Stimulated activated CD8-positive, alpha-beta memory T cell treated with anti-CD3 and anti-CD28 coated beads, Interleukin-15, amount 100 ng/mL, for 24 hours (primary cell): ENCODE data around the gene SCN5A.

Source experiments
- DNase-seq: peaks from one replicate; pipeline ENCODE4 v3.0.0-alpha.2; 2020; ENCODE audit warnings: low read depth

SCN5A gene

GRCh38 chr3:38649500-38650247 is at the start of gene SCN5A:
TSS of gene SCN5A (minus strand) at chr3:38649687. CDS start at chr3:38633307, 16,380 bp downstream.
- DNase-seq: peak; percentile 25

- no peak for DNase-seq
Observed at GRCh38 chr3:38698760-38699159, 49.3 kb upstream of the SCN5A start.

- no peak for DNase-seq
Observed at GRCh38 chr3:38698061-38698460, 48.6 kb upstream of the SCN5A start.

GRCh38 chr3:38696034-38696433 is 46.5 kb upstream of the SCN5A start:
- no peak for DNase-seq

GRCh38 chr3:38690185-38690584 is 40.7 kb upstream of the SCN5A start:
- DNase-seq: no peak

GRCh38 chr3:38689774-38690173 is 40.3 kb upstream of the SCN5A start:
- DNase-seq: no peak

GRCh38 chr3:38689346-38689745 is 39.9 kb upstream of the SCN5A start:
- DNase-seq: no peak

- no peak for DNase-seq
Observed at GRCh38 chr3:38687321-38687720, 37.8 kb upstream of the SCN5A start.

- no peak for DNase-seq
Observed at GRCh38 chr3:38684546-38684945, 35.1 kb upstream of the SCN5A start.

- DNase-seq: no peak
Observed at GRCh38 chr3:38669668-38670067, 20.2 kb upstream of the SCN5A start.

GRCh38 chr3:38662544-38662943 is 13.1 kb upstream of the SCN5A start:
- DNase-seq: no peak

GRCh38 chr3:38658841-38659240 is 9.4 kb upstream of the SCN5A start:
- DNase-seq: no peak

- no peak for DNase-seq
Observed at GRCh38 chr3:38657369-38657768, 7.9 kb upstream of the SCN5A start.

- DNase-seq: no peak
Observed at GRCh38 chr3:38655708-38656300, 6.3 kb upstream of the SCN5A start.

- DNase-seq: no peak
Observed at GRCh38 chr3:38653685-38654537, 4.4 kb upstream of the SCN5A start.

GRCh38 chr3:38652934-38653333 is 3.4 kb upstream of the SCN5A start:
- DNase-seq: no peak

GRCh38 chr3:38651153-38651789 is 1.8 kb upstream of the SCN5A start:
- peak; percentile 28 for DNase-seq

- DNase-seq: no peak
Observed at GRCh38 chr3:38650248-38650951, 913 bp upstream of the SCN5A start.

GRCh38 chr3:38648659-38649499 is 608 bp downstream of the SCN5A start:
- DNase-seq: no peak

- DNase-seq: no peak
Observed at GRCh38 chr3:38648024-38648658, 1.3 kb downstream of the SCN5A start.
